ENCODE results near the gene HSD3B7.

HSD3B7 gene

GRCh38 chr16:30957456-30958174 lies 27.4 kb upstream of the HSD3B7 start, which contains the start of gene SETD1A:
SETD1A (plus strand) TSS chr16:30957754; CDS start chr16:30958732, 978 bp downstream.
- DNase-seq (ENCODE audit: low read depth): peak; percentile 98

- no peak for DNase-seq (ENCODE audit: low read depth)
Measured at GRCh38 chr16:30958175-30959079, 26.6 kb upstream of the HSD3B7 start.

- DNase-seq (ENCODE audit: low read depth): no peak
Measured at GRCh38 chr16:30961384-30961783, 23.6 kb upstream of the HSD3B7 start.

GRCh38 chr16:30963925-30964511 lies 21.0 kb upstream of the HSD3B7 start:
- DNase-seq (ENCODE audit: low read depth): no peak

- no peak for DNase-seq (ENCODE audit: low read depth)
Measured at GRCh38 chr16:30964574-30965226, 20.3 kb upstream of the HSD3B7 start.

- no peak for DNase-seq (ENCODE audit: low read depth)
Measured at GRCh38 chr16:30965436-30965835, 19.6 kb upstream of the HSD3B7 start.

GRCh38 chr16:30966033-30966619 lies 18.9 kb upstream of the HSD3B7 start:
- no peak for DNase-seq (ENCODE audit: low read depth)

- DNase-seq (ENCODE audit: low read depth): no peak
Measured at GRCh38 chr16:30967795-30968194, 17.2 kb upstream of the HSD3B7 start.

GRCh38 chr16:30969246-30969842 lies 15.7 kb upstream of the HSD3B7 start:
- DNase-seq (ENCODE audit: low read depth): no peak

GRCh38 chr16:30971298-30971697 lies 13.7 kb upstream of the HSD3B7 start:
- no peak for DNase-seq (ENCODE audit: low read depth)

- DNase-seq (ENCODE audit: low read depth): no peak
Measured at GRCh38 chr16:30972872-30973271, 12.1 kb upstream of the HSD3B7 start.

- DNase-seq (ENCODE audit: low read depth): no peak
Measured at GRCh38 chr16:30974348-30974747, 10.7 kb upstream of the HSD3B7 start.

- no peak for DNase-seq (ENCODE audit: low read depth)
Measured at GRCh38 chr16:30976486-30976885, 8.5 kb upstream of the HSD3B7 start.

GRCh38 chr16:30977502-30977901 lies 7.5 kb upstream of the HSD3B7 start:
- no peak for DNase-seq (ENCODE audit: low read depth)

- DNase-seq (ENCODE audit: low read depth): no peak
Measured at GRCh38 chr16:30979170-30980022, 5.6 kb upstream of the HSD3B7 start.

- no peak for DNase-seq (ENCODE audit: low read depth)
Measured at GRCh38 chr16:30980023-30980371, 5.0 kb upstream of the HSD3B7 start.

GRCh38 chr16:30980434-30980833 lies 4.6 kb upstream of the HSD3B7 start:
- DNase-seq (ENCODE audit: low read depth): no peak

GRCh38 chr16:30980959-30981358 lies 4.0 kb upstream of the HSD3B7 start:
- no peak for DNase-seq (ENCODE audit: low read depth)

- no peak for DNase-seq (ENCODE audit: low read depth)
Measured at GRCh38 chr16:30982548-30983288, 2.3 kb upstream of the HSD3B7 start.
